MM.1S (cell line): ENCODE measurements around the gene PIWIL1.

Experiments
- DNase-seq: peaks from one replicate; pipeline ENCODE4 v3.0.0-alpha.2; 2015
- H2AFZ ChIP-seq: fragments of 300-600 bp; sonication (generic); 2 replicates; pipeline ENCODE4 v1.6.0; 2016; ENCODE audit warnings: antibody characterized with exemption, low read length
- H3F3A ChIP-seq: fragments of 300-600 bp; sonication (generic); 2 replicates; pipeline ENCODE4 v1.6.1; 2016; ENCODE audit warnings: mild to moderate bottlenecking, antibody characterized with exemption, low read length, moderate library complexity, mixed read lengths; ENCODE audit not compliant: insufficient read depth
- H3K27ac ChIP-seq: fragments of 300-600 bp; sonication (generic); 2 replicates; pipeline ENCODE4 v1.5.1; 2016; ENCODE audit warnings: mild to moderate bottlenecking, low read length
- H3K27me3 ChIP-seq: fragments of 300-600 bp; sonication (generic); replicated peaks from 2 replicates; pipeline ENCODE4 v1.6.0; 2016; ENCODE audit warnings: low read length; ENCODE audit not compliant: insufficient read depth
- H3K36me3 ChIP-seq: fragments of 300-600 bp; sonication (generic); replicated peaks from 2 replicates; pipeline ENCODE4 v1.6.1; 2016; ENCODE audit warnings: mild to moderate bottlenecking, low read length, mixed read lengths; ENCODE audit not compliant: insufficient read depth
- H3K4me1 ChIP-seq: fragments of 300-600 bp; sonication (generic); 2 replicates; pipeline ENCODE4 v1.6.1; 2016; ENCODE audit warnings: low read length, mixed read lengths
- H3K4me2 ChIP-seq: fragments of 300-600 bp; sonication (generic); 2 replicates; pipeline ENCODE4 v1.6.0; 2016; ENCODE audit warnings: low read depth, low read length
- H3K4me3 ChIP-seq: fragments of 300-600 bp; sonication (generic); 2 replicates; pipeline ENCODE4 v1.5.1; 2016; ENCODE audit warnings: low read length, mixed read lengths
- H3K79me2 ChIP-seq: fragments of 300-600 bp; sonication (generic); 2 replicates; pipeline ENCODE4 v1.6.1; 2016; ENCODE audit warnings: mixed run types, low read length, mixed read lengths
- H3K9ac ChIP-seq: fragments of 300-600 bp; sonication (generic); 2 replicates; pipeline ENCODE4 v1.6.1; 2016; ENCODE audit warnings: low read length, mixed read lengths
- H3K9me2 ChIP-seq: fragments of 300-600 bp; sonication (generic); replicated peaks from 2 replicates; pipeline ENCODE4 v1.6.1; 2016; ENCODE audit warnings: mild to moderate bottlenecking, low read length, mixed read lengths; ENCODE audit not compliant: insufficient read depth
- H3K9me3 ChIP-seq: fragments of 300-600 bp; sonication (generic); replicated peaks from 2 replicates; pipeline ENCODE4 v1.6.1; 2016; ENCODE audit warnings: mild to moderate bottlenecking, low read length, mixed read lengths; ENCODE audit not compliant: insufficient read depth
- H4K20me1 ChIP-seq: fragments of 300-600 bp; sonication (generic); 2 replicates; pipeline ENCODE4 v1.6.1; 2016; ENCODE audit warnings: mild to moderate bottlenecking, low read length, moderate library complexity, mixed read lengths; ENCODE audit not compliant: insufficient read depth
- CTCF ChIP-seq: fragments of 300-600 bp; sonication (generic); IDR thresholded peaks from 2 replicates; pipeline ENCODE4 v1.5.1; 2016; ENCODE audit warnings: antibody characterized with exemption, low read length, mixed read lengths
- EZH2 ChIP-seq: fragments of 300-600 bp; sonication (generic); optimal IDR thresholded peaks from 2 replicates; pipeline ENCODE3; 2017; ENCODE audit warnings: low read depth, mild to moderate bottlenecking, antibody characterized with exemption, low read length, mixed read lengths
- EZH2phosphoT487 ChIP-seq: fragments of 300-600 bp; sonication (generic); IDR thresholded peaks from 2 replicates; pipeline ENCODE4 v1.6.1; 2018; ENCODE audit warnings: antibody characterized with exemption, low read length

Gene PIWIL1

DNA sequence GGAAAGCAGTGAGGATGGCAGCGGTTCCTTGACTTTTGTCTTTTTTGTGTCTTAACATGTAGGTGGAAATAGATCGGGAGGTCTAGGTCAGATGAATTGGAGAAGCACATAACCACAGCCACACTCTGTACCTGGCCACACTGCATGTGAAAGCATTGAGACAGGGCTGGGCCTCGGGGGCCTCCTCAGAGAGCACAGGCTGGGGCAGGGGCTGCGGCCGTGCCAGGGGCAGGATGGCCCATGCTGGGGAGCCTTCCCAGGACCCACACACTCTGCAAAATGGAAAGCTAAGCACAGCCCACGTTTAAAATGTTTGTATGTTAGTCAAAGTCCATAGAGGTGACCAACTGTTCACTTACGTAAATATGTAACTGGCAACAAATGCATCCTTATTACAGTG is 76.7 kb downstream of the PIWIL1 start:
- TF ChIP-seq EZH2 (no peak), EZH2phosphoT487 (no peak), CTCF (no peak)
- Histone ChIP-seq H3K4me3 (no peak overlapping the region), H3K4me1 (no peaks in the 10 kb centered on the region), H4K20me1 (no peaks in the 10 kb centered on the region), H3K79me2 (no peaks in the 10 kb centered on the region), H3K9me2 (no peaks in the 10 kb centered on the region), H3K27ac (no peak overlapping the region), H3K36me3 (no peaks in the 10 kb centered on the region), H3K27me3 (no peaks in the 10 kb centered on the region), H3K9ac (no peak overlapping the region), H2AFZ (no peak overlapping the region), H3K9me3 (no peaks in the 10 kb centered on the region), H3K4me2 (no peak overlapping the region), H3F3A (no peaks in the 10 kb centered on the region)
- no peak for DNase-seq

- H3K4me3 ChIP-seq = no peak overlapping the region
- no peaks in the 10 kb centered on the region for H3K4me1 ChIP-seq
- no peaks in the 10 kb centered on the region for H3K9me2 ChIP-seq
- no peaks in the 10 kb centered on the region; the same call in 1 of the 2 replicates for H3K27me3 ChIP-seq
- no peak overlapping the region for H2AFZ ChIP-seq
- no peak overlapping the region for H3K27ac ChIP-seq
- no peaks in the 10 kb centered on the region for H3K36me3 ChIP-seq
- no peaks in the 10 kb centered on the region for H4K20me1 ChIP-seq
- TF ChIP-seq EZH2phosphoT487 = no peak
- TF ChIP-seq CTCF = no peak
- no peak for TF ChIP-seq EZH2
- H3F3A ChIP-seq = no peaks in the 10 kb centered on the region
- H3K79me2 ChIP-seq = no peaks in the 10 kb centered on the region
- H3K9me3 ChIP-seq = no peaks in the 10 kb centered on the region
- DNase-seq = no peak
- H3K4me2 ChIP-seq = no peak overlapping the region
- H3K9ac ChIP-seq = no peak overlapping the region
These were observed 80.6 kb downstream of the PIWIL1 start for GRCh38 chr12:130418251-130418650.

DNA sequence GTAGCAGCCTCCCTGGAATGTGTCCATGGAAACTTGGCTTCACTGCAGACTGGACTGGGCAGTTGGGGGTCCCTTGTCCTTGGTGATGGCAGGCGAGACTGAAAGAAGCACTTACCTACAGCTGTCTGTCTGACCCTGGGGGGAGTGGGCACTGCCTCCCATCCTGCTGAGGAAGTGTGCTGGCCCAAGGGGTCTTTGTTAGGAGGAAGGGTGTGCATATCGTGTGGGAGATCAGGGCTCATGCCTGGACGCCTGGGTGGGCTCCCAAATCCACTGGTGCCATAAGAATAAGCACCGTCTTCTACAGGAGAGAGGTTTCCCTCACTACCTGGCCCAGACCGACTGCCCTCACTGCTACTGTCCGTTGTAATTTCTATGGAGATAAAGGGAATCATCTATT is 81.4 kb downstream of the PIWIL1 start:
- H3K9ac ChIP-seq = no peak overlapping the region
- H3K27ac ChIP-seq = no peak overlapping the region
- H3K4me2 ChIP-seq = no peak overlapping the region
- H3F3A ChIP-seq = no peaks in the 10 kb centered on the region
- H4K20me1 ChIP-seq = no peaks in the 10 kb centered on the region
- H3K9me2 ChIP-seq = no peaks in the 10 kb centered on the region
- H3K9me3 ChIP-seq = no peaks in the 10 kb centered on the region
- no peaks in the 10 kb centered on the region for H3K79me2 ChIP-seq
- H3K36me3 ChIP-seq = no peaks in the 10 kb centered on the region
- H2AFZ ChIP-seq = no peak overlapping the region
- DNase-seq = no peak
- no peaks in the 10 kb centered on the region for H3K4me1 ChIP-seq
- TF ChIP-seq CTCF = no peak
- no peak for TF ChIP-seq EZH2
- no peak for TF ChIP-seq EZH2phosphoT487
- no peaks in the 10 kb centered on the region; the same call in 1 of the 2 replicates for H3K27me3 ChIP-seq
- H3K4me3 ChIP-seq = no peak overlapping the region

- no peak overlapping the region for H3K4me2 ChIP-seq
- H2AFZ ChIP-seq = no peak overlapping the region
- H3K4me3 ChIP-seq = no peak overlapping the region
- no peak overlapping the region for H3K9ac ChIP-seq
- TF ChIP-seq CTCF (no peak), EZH2 (no peak), EZH2phosphoT487 (no peak)
- H3K4me1 ChIP-seq = no peaks in the 10 kb centered on the region
- DNase-seq = no peak
- H3K9me2 ChIP-seq = no peaks in the 10 kb centered on the region
- H3K79me2 ChIP-seq = no peaks in the 10 kb centered on the region
- H3F3A ChIP-seq = no peaks in the 10 kb centered on the region
- H3K27ac ChIP-seq = no peak overlapping the region
- no peaks in the 10 kb centered on the region; the same call in 1 of the 2 replicates for H3K27me3 ChIP-seq
- no peaks in the 10 kb centered on the region for H4K20me1 ChIP-seq
- H3K9me3 ChIP-seq = no peaks in the 10 kb centered on the region
- no peaks in the 10 kb centered on the region for H3K36me3 ChIP-seq
These were observed 82.4 kb downstream of the PIWIL1 start for GRCh38 chr12:130420071-130420470.
